Fibroblast of upper back skin (primary cell): ENCODE results near the gene WFDC1.

ENCODE experiments used
- DNase-seq: peaks from one replicate; pipeline ENCODE4 v3.0.0-alpha.2; 2013

The WFDC1 gene, protein sequence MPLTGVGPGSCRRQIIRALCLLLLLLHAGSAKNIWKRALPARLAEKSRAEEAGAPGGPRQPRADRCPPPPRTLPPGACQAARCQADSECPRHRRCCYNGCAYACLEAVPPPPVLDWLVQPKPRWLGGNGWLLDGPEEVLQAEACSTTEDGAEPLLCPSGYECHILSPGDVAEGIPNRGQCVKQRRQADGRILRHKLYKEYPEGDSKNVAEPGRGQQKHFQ

DNA sequence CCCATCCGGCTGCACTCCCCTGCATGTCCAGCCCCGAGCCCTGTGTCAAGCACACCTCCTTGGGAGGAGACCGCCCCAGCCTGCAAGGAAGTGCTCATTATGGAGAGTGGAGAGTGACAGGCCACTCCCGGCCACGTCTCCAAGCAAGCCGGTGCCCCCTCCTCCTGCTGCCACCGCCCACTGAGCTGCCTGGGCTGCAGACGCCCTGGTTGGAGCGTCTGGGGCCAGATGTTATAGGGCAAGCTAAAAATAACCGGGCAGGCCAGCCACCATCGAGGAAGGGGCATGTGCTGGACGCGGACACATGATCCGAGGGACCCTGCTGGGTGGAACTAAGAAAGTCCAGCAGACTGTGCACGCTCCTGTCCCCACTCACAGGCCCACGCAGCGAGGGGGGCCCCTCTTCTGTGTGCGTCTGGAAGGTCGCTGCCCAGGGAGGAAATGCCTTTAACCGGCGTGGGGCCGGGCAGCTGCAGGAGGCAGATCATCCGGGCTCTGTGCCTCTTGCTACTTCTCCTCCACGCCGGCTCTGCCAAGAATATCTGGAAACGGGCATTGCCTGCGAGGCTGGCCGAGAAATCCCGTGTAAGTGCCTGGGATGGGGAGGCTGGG lies at the start of gene WFDC1:
WFDC1 (plus strand) TSS at position 348 of the 612 bp plus-strand sequence; CDS start at position 442, 94 bp downstream.
- DNase-seq, result no peak

DNA sequence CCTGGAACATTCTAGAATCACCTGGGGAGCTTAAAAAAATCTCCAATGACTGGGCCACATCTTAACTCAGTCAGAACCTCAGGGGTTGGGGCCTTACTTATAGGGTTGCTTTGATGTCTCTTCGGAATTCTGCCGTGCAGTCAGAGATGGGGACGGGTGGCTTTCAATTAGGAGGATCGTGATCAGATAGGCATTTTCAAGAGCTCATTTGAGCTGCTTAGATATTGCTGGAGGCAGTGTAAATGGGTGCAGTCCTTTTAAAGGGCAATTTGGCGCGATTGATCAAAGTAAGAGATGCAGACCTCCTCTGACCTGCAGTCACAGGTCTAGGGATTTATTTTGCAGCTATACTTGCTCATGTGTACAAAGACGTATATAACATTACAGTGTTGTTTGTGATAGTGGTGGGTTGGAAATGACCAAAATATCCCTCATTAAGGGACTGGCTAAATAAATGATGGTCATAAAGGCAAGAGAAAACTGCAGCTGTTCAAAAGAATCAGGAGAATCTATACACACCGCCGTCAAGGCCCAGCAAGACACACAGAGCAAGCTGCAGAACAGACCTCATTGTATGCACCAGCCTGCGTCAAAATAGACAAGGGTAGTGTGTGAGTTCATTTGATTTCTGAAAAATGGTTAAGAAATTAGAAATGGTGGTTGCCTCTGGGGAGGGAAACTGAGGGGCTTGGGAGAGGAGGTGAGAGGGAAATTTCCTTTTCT lies 48.6 kb upstream of the WFDC1 start:
- DNase-seq, result no peak

DNA sequence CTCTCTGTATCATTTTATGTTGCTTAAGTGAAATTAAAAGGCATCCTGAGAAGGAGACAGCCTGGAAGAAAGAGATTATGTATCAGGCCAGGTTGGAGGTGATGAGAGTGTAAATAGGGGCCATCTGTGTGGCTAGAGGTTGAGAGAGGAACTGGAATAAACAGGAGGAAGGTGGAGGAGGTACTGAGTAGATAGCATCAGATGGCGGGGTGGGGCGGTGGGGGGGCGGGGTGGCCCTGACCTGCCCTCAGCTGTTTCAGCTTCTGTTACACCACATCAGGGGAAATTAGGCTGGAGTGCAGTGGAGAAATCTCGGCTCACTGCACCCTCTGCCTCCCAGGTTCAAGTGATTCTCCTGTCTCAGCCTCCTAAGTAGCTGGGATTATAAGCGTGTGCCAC lies 48.0 kb upstream of the WFDC1 start:
- DNase-seq, result no peak

DNA sequence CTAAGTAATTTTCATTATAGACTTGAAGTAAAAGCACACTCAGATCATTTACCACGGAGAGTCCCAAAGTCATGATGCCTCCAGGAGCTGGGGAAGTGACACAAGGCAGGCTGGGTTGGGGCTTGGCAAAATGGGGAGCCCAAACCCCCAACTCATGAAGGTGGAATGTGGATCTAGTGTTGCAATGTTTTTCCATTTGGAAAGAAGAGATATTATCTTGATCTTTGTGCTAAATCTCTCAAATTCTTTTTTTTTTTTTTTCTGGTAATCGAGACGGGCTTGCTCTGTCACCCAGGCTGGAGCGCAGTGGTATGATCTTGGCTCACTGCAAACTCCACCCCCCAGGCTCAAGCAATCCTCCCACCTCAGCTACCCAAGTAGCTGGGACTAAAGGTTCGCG lies 47.3 kb upstream of the WFDC1 start:
- no peak for DNase-seq

DNA sequence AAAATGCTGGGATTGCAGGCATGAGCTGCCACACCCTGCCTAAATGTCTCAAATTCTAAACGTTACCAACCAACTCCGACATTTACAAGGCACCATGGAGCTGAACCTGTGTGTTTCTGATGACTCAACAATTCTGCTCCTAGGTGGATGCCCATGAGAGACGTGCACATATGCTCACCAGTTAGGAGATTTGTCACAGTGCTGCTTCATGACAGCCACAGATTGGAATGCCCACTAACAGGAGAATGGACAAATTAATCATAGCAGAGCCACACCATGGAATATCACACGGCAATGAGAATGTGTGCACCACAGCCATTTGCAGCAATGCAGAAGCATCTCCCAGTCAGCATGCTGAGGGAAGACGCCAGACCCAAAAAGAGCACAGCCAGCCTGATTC lies 46.8 kb upstream of the WFDC1 start:
- peak; percentile 15 for DNase-seq

DNA sequence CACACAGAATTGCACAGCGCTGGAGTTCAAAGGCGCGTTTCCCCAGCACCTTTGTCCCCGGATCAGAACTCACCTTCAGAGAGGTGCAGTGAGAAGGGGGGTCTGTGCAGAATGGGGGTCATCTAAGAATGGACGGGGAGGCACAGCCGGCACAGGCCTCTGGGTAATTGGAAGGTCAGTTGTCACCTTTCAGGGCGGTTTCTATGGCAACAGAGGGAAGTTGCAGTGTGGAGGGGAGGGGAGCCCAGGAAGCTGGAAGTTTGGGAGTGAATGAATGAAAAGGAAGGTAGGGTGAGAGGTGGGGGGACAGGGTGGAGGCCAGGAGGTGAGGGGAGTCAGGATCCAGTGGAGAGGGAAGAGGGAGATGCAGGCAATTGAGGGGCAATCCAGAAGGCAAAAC lies 42.5 kb upstream of the WFDC1 start:
- DNase-seq, result no peak

DNA sequence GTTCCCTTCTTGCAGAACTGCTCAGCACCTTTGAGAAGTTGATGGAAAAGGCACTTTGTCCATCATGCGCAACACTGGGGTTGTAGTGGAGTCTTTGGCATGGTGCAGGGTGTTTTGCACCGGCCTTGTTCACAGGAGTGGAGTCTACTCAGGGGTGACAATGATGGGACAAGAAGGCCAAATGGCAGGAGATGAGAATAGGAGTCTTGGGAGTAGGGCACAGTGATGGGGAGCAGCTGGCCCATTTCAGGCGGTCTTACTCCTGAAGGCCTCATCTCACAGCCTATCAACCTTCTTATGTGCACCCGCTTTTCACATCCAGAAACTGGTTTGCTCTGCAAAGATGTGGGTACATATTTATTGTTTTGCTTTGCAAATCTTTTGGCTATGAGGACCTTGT lies 41.5 kb upstream of the WFDC1 start:
- DNase-seq, result no peak

DNA sequence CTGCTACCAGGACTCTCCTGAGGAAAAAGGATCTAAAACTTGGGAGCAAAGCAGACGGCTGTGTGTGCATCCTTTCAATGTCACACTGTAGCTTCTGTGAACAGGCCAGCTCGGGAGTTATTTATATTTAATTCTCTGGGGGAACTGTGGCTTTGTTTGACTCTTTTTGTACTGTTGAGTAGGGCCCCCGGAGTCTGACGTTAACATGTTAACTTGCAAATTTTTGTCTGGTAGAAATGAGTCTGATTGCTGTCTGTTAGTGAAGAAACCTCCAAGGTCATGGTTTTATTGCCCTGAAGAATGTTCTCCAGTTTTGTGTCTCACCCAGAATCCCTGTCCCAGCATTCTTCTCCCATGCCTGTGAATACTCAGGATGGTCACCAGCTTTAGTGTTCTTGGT lies 40.6 kb upstream of the WFDC1 start:
- DNase-seq, result no peak

DNA sequence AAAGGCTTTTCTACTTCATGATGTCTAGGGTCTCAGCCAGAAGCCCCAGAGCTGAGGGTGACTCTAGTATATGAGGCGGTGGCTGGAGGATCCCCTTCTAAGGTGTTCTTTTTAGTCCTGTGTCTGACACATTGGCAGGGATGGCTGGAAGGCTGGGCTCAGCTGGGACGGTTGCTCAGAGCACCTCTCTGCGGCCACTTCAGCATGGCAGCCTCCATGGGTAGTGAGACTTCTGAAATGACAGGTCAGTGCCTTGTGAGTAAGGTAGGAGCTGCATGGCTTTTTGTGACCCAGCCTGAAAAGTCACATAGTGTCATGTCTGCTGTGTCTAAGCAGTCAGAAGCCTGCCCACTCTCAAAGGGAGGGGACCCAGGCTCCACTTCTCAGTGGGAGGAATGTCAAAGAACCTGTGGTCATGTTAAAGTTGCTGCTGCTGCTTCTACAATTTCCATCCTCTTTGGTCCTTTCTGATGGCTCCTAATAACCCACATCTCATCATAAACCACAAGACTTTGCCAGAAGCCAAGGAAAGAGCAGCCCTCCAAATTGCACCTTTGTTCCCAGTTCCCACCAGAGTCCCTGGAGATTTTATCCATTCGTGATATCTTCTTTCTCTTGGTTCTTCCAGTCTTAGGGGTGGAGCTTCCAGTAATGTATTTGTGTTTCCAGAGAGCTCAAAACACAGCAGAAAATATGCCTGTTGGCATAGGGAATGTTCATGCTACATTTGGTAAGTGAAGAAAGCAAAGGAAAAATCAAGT lies 39.4 kb upstream of the WFDC1 start:
- DNase-seq, result no peak

DNA sequence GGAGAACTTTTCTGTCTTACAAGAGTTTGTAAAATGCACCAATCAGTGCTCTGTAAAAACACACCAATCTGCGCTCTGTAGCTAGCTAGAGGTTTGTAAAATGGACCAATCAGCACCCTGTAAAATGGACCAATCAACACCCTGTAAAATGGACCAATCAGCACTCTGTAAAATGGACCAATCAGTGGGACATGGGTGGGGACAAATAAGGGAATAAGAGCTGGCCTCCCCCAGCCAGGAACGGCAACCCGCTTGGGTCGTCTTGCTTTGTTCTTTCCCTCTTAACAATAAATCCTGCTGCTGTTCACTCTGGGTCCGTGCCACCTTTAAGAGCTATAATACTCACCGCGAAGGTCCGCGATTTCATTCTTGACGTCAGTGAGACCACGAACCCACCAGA lies 36.4 kb upstream of the WFDC1 start:
- DNase-seq, result no peak

DNA sequence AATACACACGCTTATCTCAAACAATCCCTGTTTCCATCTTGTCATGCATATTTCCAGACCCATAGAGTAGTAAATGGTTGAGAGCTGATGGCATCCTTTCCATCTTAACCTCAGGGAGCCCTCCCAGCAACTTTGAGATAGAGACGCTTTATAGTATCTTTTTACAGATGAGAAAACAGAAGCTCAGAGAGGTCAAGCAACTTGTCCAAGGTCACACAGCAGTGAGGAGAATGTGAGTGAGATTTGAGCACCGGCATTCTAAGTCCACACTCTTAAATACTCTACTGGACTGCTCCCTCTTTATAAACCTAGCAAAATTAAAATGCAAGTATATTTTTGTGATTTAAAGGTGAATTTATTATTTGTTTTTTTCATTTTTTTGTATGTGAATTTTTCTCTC lies 35.0 kb upstream of the WFDC1 start:
- DNase-seq, result no peak

DNA sequence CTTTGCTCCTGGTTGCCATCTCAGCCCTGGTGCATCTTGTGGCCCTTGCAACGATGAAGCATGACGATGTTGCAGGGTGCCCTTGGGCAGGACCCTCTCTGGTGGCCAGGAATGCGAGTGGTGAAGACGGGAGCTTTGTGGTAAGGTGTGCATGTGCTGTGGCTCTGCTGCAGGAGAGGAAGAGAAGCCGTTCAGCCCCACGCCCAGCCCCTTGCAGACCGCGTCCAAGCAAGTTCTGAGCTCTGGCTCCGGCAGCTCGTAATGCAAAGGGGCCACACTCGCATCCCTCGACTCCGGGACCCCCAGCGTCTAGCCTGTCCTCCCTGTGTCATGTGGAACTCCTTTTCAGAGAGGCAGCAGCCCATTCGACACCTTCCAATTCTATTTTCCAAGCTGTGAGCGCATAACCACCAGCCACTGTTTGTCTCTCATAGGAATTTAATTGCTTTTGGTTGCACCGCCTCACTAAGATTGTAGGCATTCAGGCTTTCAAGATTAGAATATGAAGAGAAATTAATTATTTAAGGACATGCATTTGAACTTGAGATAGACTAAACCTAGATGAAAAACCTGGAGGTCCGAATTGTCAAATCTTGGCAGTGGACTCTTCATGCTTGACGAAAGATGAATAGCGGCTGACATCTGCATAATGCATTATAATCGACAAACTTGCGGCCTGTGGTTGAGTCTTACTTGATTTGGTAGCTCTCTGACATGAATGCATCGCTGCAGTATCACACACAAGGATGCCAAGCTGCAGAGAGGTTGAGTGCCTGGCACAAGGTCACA lies 33.7 kb upstream of the WFDC1 start:
- no peak for DNase-seq

DNA sequence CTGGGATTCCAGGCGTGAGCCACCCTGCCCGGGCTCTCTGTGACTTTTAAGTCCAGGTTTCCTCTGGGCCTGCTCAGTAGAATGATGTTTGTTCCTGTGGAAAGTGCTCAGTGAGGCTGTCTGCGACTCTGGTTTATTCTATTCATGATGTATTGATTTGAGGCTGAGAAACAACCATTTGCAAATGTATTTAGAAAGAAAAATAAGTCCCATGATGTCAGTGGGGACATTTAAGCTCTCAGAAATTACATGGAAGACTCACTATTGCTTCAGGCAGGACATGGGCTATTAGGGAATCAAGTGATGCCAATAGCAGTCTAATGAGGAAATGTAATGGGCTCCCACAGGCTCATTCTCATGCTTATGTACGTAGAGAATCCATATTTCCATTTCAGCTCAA lies 32.6 kb upstream of the WFDC1 start:
- DNase-seq, result no peak

DNA sequence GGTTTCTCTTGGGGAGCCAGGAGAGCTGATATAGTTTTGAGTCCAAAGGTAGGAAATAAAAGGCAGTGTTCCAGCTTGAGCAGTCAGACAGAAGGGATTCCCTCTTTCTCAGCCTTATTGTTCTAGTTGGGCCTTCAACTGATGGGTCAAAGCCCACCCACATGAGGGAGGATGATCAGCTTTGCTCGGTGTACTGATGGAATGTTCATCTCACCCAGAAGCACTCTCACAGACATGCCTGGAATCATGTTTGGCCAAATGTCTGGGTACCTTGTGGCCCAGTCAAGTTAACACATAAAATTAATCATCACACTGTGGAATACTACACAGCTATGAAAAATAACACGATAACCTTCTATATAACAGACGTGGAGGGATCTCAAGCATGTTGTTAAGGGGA lies 31.7 kb upstream of the WFDC1 start:
- no peak for DNase-seq

DNA sequence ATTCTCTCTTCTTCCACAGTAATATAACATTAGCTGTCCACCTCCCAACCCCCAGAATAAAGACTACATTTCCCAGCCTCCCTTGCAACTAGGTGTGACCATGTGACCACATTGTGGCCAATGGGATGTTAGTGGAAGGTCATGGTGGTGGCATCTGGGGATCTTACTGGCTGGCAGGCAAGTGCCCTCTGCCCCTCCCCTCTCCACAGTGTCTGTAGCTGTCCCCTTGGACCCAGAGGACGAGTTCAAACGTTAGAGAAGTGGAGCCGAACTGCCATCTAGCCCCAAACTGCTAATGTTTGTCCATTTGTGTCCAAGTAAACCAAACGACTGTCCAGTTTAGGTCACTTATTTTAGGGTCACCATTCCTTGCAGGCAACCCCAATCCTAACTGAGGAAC lies 28.2 kb upstream of the WFDC1 start:
- peak; percentile 26 for DNase-seq

DNA sequence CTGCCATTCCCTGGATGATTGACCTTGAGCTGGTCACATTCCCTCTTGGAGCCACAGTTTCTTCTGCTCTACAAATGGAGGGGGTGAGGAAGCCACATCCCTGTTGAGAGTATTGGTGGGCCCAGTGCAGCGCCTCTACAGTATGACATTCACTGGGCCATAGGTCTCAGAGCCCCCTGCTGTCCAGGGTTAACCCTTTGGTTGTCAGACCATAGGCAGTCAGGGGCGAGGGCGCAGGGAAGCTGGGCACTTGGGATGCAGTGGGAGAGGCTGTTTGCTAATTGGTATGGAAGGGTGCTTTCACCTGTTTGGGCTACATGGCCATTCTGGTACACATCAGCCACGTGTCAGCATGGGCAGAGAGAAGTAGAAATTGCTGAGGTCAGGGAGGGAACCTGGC lies 27.3 kb upstream of the WFDC1 start:
- no peak for DNase-seq

DNA sequence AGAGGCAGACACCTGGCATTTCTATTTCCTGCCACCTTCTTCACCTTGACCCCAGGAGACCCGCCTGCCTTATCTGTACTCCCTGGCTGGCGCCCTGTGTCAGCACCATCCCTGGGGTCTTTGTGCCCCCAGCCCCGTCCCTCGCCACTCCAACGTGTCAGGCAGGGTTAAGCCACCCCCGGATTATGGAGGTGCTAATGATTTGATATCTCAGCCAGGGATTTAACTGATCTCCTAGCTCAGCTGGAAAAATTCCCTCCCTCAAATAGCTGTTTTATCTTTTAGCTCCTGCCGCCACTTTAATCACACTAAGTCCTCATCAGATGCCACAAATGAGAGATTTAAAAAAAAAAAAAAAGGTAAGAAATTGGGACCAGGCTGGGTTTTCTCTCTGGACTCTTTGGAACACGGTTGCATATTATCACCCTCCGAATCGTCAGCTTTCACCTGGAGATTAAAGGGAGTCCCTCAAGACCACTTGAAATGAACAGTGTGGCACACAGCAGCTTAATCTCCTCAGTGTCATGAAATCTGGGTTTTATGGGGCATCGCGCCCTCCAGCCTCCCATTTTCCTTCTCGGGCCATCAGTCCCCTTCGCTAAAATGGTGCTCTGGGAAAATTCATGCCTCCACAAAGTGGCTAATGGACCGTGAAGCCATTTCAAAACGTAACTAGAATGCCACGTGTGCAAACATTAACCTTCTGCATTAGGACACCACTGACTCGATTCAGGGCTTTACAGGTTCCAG lies 26.2 kb upstream of the WFDC1 start:
- no peak for DNase-seq

DNA sequence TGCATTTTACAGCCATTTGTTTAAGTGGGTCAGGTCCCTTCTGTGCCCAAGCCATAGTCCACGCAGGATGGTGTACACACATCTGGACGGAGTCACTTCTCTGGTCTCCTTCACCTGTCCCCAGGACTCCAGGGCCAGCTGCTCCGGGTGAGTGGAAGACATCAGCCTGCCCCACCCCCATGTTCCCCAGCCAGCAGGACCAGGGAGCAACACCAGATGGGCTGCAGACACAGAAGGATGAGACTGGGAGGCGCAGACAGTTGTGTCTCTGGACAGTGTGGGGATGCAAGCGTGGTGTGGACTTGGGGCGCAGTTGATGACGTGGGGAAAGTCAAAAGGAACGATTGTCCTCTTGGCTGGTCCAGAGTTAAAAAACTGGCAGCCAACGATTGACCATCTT lies 24.6 kb upstream of the WFDC1 start:
- DNase-seq, result no peak

DNA sequence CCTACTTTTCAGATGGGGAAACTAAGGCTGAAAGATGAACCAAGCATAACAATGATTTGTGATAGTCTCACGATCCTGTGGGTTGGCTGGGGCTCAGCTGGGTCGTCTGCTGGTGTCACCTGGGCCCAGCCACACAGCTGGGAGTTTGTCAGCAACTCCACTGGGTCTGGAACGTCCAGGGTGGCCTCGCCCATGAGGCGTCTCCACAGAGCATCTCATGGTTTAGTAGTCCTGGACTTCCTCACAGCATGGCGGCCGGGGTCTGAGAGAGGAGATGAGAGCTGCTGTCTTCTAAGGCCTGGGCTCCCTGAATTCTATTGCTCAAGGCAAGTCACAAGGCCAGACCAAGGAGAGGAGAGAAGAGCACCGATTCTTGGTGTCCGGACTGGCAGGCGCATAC lies 24.1 kb upstream of the WFDC1 start:
- DNase-seq, result no peak

DNA sequence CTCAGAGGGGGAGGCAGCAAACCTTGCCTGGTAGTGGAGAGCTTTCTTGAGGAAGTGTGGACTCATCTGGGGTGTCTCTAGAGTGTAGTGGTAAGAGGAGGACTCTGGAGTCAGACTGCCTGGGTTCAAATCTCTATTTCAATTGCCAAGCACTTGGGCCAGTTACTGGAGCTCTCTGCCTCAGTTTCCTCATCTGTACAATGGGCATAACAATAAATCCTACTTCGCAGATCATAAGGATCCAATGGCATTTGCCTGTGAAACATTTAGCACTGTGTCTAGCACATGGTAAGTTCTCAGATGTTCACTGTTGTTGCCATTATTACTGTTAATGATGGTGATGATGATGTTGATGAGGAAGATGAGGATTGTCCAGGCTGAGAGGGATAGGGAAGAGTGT lies 23.6 kb upstream of the WFDC1 start:
- no peak for DNase-seq

DNA sequence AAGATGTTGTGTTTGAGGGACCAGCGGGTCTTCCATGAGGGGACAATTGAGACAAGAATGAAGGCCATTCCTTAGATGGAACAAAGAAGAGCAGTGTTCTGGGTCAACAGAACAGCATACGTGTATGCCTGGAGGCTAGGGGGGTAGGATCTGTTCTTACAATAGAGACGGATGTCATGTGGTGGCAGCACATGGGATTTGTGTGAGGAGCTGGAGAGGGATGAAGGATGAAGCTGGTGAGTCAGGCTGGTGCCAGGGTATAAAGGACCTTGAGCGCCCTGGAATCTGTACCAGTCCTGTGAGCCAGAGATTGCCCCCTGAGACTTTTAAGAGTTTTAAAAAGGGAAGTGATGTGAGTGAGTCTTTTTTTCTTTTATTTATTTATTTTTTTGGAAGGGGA lies 22.8 kb upstream of the WFDC1 start:
- no peak for DNase-seq

DNA sequence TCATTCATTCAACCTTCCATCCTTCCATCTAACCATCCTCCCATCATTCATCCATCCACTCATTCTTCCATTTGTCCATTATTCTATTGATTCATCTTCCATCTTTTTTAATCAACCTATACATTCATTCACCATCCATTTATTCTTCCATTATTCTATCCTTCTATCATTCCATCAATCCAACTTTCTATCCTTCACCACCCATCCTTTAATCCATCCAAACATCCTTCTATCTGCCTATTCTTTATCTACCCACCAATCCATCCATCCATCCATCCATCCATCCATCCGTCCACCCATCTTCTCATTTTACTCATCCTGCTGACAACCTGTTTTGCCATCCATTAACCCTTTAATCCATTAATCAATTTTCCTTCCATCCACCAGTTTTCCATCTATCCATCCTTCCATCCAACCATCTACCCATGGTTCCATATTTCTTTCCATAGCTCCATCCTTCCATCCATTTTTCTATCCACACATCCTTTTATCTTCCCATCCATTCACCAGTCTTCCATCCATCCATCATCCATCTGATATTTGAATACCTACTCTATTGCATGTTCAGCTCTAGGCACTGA lies 21.8 kb upstream of the WFDC1 start:
- DNase-seq, result no peak
